HCT116 (cell line): ENCODE data around the gene ARIH2. TPM values are rescaled to one million over a fixed set of nuclear protein-coding genes. Genes with fewer than 3 reads are reported as not detected.
A peak's percentile ranks its signal among the peaks of the same experiment; 100 is the strongest.

Experiments used
- ATAC-seq: fragments of 200-7000 bp; cut with Tn5 transposase; 2 replicates; pipeline ENCODE4 v1.9.1; 2020; ENCODE audit warnings: mild to moderate bottlenecking, moderate library complexity
- BruUV-seq: library from RNA; stranded (reverse); fragments of 400-500 nt; replicated peaks from 2 replicates; lab custom pipeline; 2021; lab: Mats Ljungman, UMichigan
- CTCF ChIA-PET: fragments of 300-600 bp; sonication (Branson Sonifier 250); formaldehyde crosslinking; loops from one replicate; lab custom pipeline; 2021; ENCODE audit warnings: antibody characterized with exemption; lab: Charles Lee
- POLR2A ChIA-PET: fragments of 300-600, 350-600 bp; sonication (Branson Sonifier 250); formaldehyde crosslinking; loops from one replicate; lab custom pipeline; 2021; ENCODE audit warnings: antibody characterized with exemption; lab: Charles Lee
- RAD21 ChIA-PET, 2 experiments: fragments of 300-600 bp; sonication (Branson Sonifier 250); formaldehyde crosslinking; loops; one replicate each; lab custom pipeline; 2023; ENCODE audit warnings: low total read pairs in 2 of 2; ENCODE audit not compliant: uncharacterized antibody in 2 of 2, unreplicated experiment in 2 of 2, low non-redundant PET in 1 of 2; lab: Charles Lee
- DNase-seq: peaks from one replicate; pipeline ENCODE4 v3.0.0-alpha.2; 2010; ENCODE audit warnings: low read depth, low spot score
- H2AFZ ChIP-seq: fragments of 200-600 bp; shearing (Covaris generic), sonication (generic); 2 replicates; pipeline ENCODE4 v1.6.1; 2017; ENCODE audit warnings: low read depth, mixed run types, mixed read lengths, antibody characterized with exemption, low read length; ENCODE audit not compliant: poor library complexity, severe bottlenecking
- H3K27ac ChIP-seq: 2 replicates; pipeline ENCODE4 v1.5.1; 2012; ENCODE audit warnings: low read depth, low read length
- H3K27me3 ChIP-seq: fragments of 200-600 bp; sonication (generic); 2 replicates; pipeline ENCODE4 v1.6.1; 2016; ENCODE audit warnings: mixed run types, low read length, mixed read lengths; ENCODE audit not compliant: insufficient read depth
- H3K36me3 ChIP-seq, 2 experiments: fragments of 200-500 bp in 1 of 2; fragments of 200-600 bp in 1 of 2; sonication (Bioruptor generic) in 1 of 2; sonication (generic) in 1 of 2; 2 replicates each; pipeline versions ENCODE4 v1.5.1 to v1.6.1; 2014 to 2016; ENCODE audit warnings: low read length in 2 of 2, inconsistent platforms in 1 of 2, mixed read lengths in 1 of 2, mixed run types in 1 of 2; ENCODE audit not compliant: insufficient read depth in 2 of 2, control insufficient read depth in 1 of 2
- H3K4me1 ChIP-seq, 2 experiments: fragments of 200-600 bp in 1 of 2; sonication (generic) in 1 of 2; 2 replicates each; pipeline versions ENCODE4 v1.5.1 to v1.6.1; 2012 to 2017; ENCODE audit warnings: low read length in 2 of 2, inconsistent platforms in 1 of 2, mild to moderate bottlenecking in 1 of 2, mixed read lengths in 1 of 2, mixed run types in 1 of 2, moderate library complexity in 1 of 2; ENCODE audit not compliant: insufficient read depth in 2 of 2, control insufficient read depth in 1 of 2
- H3K4me2 ChIP-seq: fragments of 200-600 bp; sonication (generic); 2 replicates; pipeline ENCODE4 v1.6.1; 2017; ENCODE audit warnings: mixed run types, low read length, mixed read lengths
- H3K4me3 ChIP-seq, 2 experiments: fragments of 200-600 bp in 1 of 2; sonication (generic) in 1 of 2; replicated peaks in 1 of 2; 2 replicates each; pipeline ENCODE4 v1.5.1; 2011 to 2016; ENCODE audit warnings: low read length in 2 of 2, control low read depth in 1 of 2, low read depth in 1 of 2, mild to moderate bottlenecking in 1 of 2, mixed read lengths in 1 of 2, mixed run types in 1 of 2
- H3K79me2 ChIP-seq: fragments of 200-600 bp; sonication (generic); 2 replicates; pipeline ENCODE4 v1.6.1; 2017; ENCODE audit warnings: mild to moderate bottlenecking, mixed run types, low read length, moderate library complexity, mixed read lengths; ENCODE audit not compliant: insufficient read depth
- H3K9ac ChIP-seq: fragments of 200-600 bp; sonication (generic); 2 replicates; pipeline ENCODE4 v1.6.1; 2016; ENCODE audit warnings: low read length, mixed read lengths
- H3K9me2 ChIP-seq: fragments of 200-600 bp; sonication (generic), shearing (Covaris generic); 2 replicates; pipeline ENCODE4 v1.6.1; 2017; ENCODE audit warnings: mixed run types, mild to moderate bottlenecking, moderate library complexity; ENCODE audit not compliant: insufficient read depth
- H3K9me3 ChIP-seq, 2 experiments: fragments of 200-500 bp in 1 of 2; fragments of 200-600 bp in 1 of 2; sonication (Bioruptor generic) in 1 of 2; sonication (generic) in 1 of 2; 2 replicates each; pipeline ENCODE4 v1.6.1; 2014 to 2017; ENCODE audit warnings: low read length in 2 of 2, mixed read lengths in 2 of 2, inconsistent platforms in 1 of 2, low read depth in 1 of 2, mild to moderate bottlenecking in 1 of 2, mixed run types in 1 of 2, moderate library complexity in 1 of 2; ENCODE audit not compliant: control insufficient read depth in 1 of 2, insufficient read depth in 1 of 2
- H4K20me1 ChIP-seq: fragments of 200-600 bp; sonication (generic), shearing (Covaris generic); 2 replicates; pipeline ENCODE4 v1.6.1; 2017; ENCODE audit warnings: mixed run types, mild to moderate bottlenecking, moderate library complexity; ENCODE audit not compliant: insufficient read depth
- CEBPB ChIP-seq: IDR thresholded peaks from 2 replicates; pipeline ENCODE4 v1.6.1; 2012; ENCODE audit warnings: low read depth
- ELF1 ChIP-seq: IDR thresholded peaks from 2 replicates; pipeline ENCODE4 v1.6.1; 2012; ENCODE audit warnings: low read depth, borderline replicate concordance
- EZH2 ChIP-seq: fragments of 200-600 bp; sonication (generic); IDR thresholded peaks from 2 replicates; pipeline ENCODE4 v1.6.1; 2017; ENCODE audit warnings: antibody characterized with exemption, mixed run types
- FOSL1 ChIP-seq: IDR thresholded peaks from 2 replicates; pipeline ENCODE4 v1.6.1; 2012; ENCODE audit warnings: low read depth
- JUND ChIP-seq: IDR thresholded peaks from 2 replicates; pipeline ENCODE4 v1.6.1; 2012
- POLR2AphosphoS5 ChIP-seq: IDR thresholded peaks from 2 replicates; pipeline ENCODE4 v1.6.1; 2011; ENCODE audit warnings: mild to moderate bottlenecking, low read depth, low read length, moderate library complexity
- RAD21 ChIP-seq: IDR thresholded peaks from 2 replicates; pipeline ENCODE4 v1.6.1; 2012; ENCODE audit warnings: low read depth, mild to moderate bottlenecking
- TCF7L2 ChIP-seq: IDR thresholded peaks from 2 replicates; pipeline ENCODE4 v1.7.0; 2011; ENCODE audit warnings: borderline replicate concordance, inconsistent platforms; ENCODE audit not compliant: insufficient read depth, insufficient read length; ENCODE audit errors: extremely low read depth
- YY1 ChIP-seq: IDR thresholded peaks from 2 replicates; pipeline ENCODE4 v1.6.1; 2011; ENCODE audit warnings: low read length, low read depth, moderate library complexity, mild to moderate bottlenecking; ENCODE audit not compliant: insufficient replicate concordance; ENCODE audit errors: extremely low read depth
- ZFX ChIP-seq: fragments of 450-650 bp; IDR thresholded peaks from 2 replicates; pipeline ENCODE4 v1.6.1; 2017
- intact Hi-C: fragments of 100-400 bp; cut with micrococcal nuclease; formaldehyde crosslinking; loops from 2 replicates; pipeline ENCODE4 v1.10.0; 2022
- total RNA-seq: library from RNA; stranded (reverse); gene quantifications from one replicate; pipeline ENCODE4 v1.2.1, GENCODE V29; 2021; ENCODE audit not compliant: unreplicated experiment
- TF ChIP-seq, protein P1 (sequence below): IDR thresholded peaks from 2 replicates; pipeline ENCODE4 v1.6.1; 2012; ENCODE audit warnings: low read depth
- TF ChIP-seq, protein P2 (sequence below): IDR thresholded peaks from 2 replicates; pipeline ENCODE4 v1.6.1; 2012
- TF ChIP-seq, protein P3 (sequence below): IDR thresholded peaks from 2 replicates; pipeline ENCODE4 v1.6.1; 2011; ENCODE audit warnings: mild to moderate bottlenecking, low read length, moderate library complexity; ENCODE audit not compliant: insufficient replicate concordance; ENCODE audit errors: extremely low read depth

The ARIH2 gene
- total RNA-seq, 1 experiment from 2014 or later = 105 TPM

DNA sequence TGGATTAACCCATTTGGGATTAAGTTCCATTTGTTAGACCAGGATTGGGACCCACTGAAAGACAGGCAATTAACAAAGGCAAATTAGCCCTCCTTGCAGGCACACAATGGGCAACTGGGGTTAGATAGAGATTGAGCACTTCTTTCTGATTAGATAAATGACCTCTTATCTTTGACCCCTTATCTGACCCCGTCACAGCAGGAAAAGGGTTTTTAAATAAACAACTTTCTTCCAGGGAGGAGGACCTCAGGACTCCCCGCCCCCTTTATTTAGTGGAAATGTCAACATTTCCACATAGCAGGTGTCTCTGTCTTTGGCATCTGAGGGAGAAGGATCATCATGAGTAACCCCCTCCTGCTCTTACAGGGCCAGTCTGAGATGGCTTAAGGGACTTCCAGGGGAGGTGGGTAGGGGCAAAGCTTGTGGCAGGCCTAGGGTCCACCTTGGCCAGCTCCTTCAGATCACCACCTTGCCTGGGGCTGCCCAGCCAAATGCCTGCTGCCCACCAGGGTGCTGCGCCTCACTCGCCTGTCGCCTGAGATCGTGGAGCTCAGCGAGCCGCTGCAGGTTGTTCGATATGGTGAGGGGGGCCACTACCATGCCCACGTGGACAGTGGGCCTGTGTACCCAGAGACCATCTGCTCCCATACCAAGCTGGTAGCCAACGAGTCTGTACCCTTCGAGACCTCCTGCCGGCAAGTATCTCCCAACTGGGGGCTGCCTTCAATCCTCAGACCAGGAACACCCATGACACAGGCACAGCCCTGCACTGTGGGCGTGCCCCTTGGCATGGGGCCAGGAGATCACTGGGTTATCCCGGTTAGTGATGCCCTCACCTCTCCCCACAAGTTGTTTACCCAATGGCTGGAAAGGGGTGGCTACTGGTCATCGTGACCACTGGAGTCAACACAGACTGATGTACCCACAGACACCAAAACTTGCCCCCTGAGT is 86.0 kb downstream of the ARIH2 start:
- Histone ChIP-seq H3K27ac (no peak overlapping the region), H3K9ac (no peak overlapping the region), H3K36me3 (peaks cover 0 to 3% of the 10 kb centered on the region in 2 experiments; a peak in 1 of 4 replicates)
- RAD21 ChIA-PET = no interaction called here
- TF ChIP-seq, protein P1, sequence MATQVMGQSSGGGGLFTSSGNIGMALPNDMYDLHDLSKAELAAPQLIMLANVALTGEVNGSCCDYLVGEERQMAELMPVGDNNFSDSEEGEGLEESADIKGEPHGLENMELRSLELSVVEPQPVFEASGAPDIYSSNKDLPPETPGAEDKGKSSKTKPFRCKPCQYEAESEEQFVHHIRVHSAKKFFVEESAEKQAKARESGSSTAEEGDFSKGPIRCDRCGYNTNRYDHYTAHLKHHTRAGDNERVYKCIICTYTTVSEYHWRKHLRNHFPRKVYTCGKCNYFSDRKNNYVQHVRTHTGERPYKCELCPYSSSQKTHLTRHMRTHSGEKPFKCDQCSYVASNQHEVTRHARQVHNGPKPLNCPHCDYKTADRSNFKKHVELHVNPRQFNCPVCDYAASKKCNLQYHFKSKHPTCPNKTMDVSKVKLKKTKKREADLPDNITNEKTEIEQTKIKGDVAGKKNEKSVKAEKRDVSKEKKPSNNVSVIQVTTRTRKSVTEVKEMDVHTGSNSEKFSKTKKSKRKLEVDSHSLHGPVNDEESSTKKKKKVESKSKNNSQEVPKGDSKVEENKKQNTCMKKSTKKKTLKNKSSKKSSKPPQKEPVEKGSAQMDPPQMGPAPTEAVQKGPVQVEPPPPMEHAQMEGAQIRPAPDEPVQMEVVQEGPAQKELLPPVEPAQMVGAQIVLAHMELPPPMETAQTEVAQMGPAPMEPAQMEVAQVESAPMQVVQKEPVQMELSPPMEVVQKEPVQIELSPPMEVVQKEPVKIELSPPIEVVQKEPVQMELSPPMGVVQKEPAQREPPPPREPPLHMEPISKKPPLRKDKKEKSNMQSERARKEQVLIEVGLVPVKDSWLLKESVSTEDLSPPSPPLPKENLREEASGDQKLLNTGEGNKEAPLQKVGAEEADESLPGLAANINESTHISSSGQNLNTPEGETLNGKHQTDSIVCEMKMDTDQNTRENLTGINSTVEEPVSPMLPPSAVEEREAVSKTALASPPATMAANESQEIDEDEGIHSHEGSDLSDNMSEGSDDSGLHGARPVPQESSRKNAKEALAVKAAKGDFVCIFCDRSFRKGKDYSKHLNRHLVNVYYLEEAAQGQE = no peak
- TF ChIP-seq, all 23 proteins: peak for 0
- no peak for DNase-seq
- Histone ChIP-seq H3K9me3 (no peaks in the 10 kb centered on the region), H3K79me2 (peaks cover 24% of the 10 kb centered on the region), H3K4me1 (peaks cover 3 to 26% of the 10 kb centered on the region in 2 experiments; a peak in 3 of 4 replicates), H3K27me3 (no peaks in the 10 kb centered on the region), H3K9me2 (no peaks in the 10 kb centered on the region), H3K4me2 (no peak overlapping the region), H3K4me3 (no peak overlapping the region), H2AFZ (no peak overlapping the region), H4K20me1 (no peaks in the 10 kb centered on the region)
- POLR2A ChIA-PET = interaction anchor here (0.6 kb wide), 1 partner anchor 15 kb away, joined by 3 read pairs; no protein-coding TSS in a partner anchor
- ATAC-seq = no peak
- intact Hi-C loops = no loop called here
- BruUV-seq = no TSS peak
- CTCF ChIA-PET = no interaction called here

DNA sequence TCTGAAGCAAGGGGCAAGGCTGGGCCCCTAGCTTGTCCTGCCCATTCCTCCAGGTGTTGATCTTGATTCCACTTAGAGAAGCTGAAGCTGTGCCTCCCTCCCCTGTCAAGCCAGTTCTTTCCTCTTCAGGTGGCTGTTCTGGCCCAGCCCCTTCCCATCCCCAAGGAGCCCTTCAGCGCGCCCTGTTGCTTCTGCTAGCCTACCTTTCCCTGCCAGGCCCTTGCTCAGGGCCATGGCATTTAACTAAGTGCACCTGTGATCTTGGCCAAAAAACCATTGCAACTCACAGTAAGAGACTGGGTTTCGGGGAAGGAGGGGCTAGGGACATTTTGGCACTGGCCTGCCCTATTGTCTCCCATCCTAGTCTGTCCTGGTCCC is 86.7 kb downstream of the ARIH2 start:
- Histone ChIP-seq H3K79me2 (peaks cover 30% of the 10 kb centered on the region), H3K4me3 (no peak overlapping the region), H3K36me3 (peaks cover 0 to 3% of the 10 kb centered on the region in 2 experiments; a peak in 1 of 4 replicates), H2AFZ (no peak overlapping the region), H3K27ac (peak overlapping the region; percentile 13; the same call in 1 of the 2 replicates), H4K20me1 (no peaks in the 10 kb centered on the region), H3K9me3 (no peaks in the 10 kb centered on the region), H3K27me3 (no peaks in the 10 kb centered on the region), H3K4me2 (no peak overlapping the region), H3K4me1 (peaks cover 3 to 26% of the 10 kb centered on the region in 2 experiments; a peak in 3 of 4 replicates), H3K9ac (no peak overlapping the region), H3K9me2 (no peaks in the 10 kb centered on the region)
- ATAC-seq (no peak), DNase-seq (no peak)
- ChIA-PET POLR2A (no interaction called here), RAD21 (no interaction called here), CTCF (no interaction called here)
- intact Hi-C loops = no loop called here
- no TSS peak for BruUV-seq
- TF ChIP-seq TCF7L2 = no peak
- no peak for TF ChIP-seq RAD21
- no peak for TF ChIP-seq ELF1
- TF ChIP-seq, protein P2, sequence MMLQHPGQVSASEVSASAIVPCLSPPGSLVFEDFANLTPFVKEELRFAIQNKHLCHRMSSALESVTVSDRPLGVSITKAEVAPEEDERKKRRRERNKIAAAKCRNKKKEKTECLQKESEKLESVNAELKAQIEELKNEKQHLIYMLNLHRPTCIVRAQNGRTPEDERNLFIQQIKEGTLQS = no peak
- no peak for TF ChIP-seq YY1
- TF ChIP-seq POLR2AphosphoS5 = no peak
- no peak for TF ChIP-seq JUND
- TF ChIP-seq, protein P3, sequence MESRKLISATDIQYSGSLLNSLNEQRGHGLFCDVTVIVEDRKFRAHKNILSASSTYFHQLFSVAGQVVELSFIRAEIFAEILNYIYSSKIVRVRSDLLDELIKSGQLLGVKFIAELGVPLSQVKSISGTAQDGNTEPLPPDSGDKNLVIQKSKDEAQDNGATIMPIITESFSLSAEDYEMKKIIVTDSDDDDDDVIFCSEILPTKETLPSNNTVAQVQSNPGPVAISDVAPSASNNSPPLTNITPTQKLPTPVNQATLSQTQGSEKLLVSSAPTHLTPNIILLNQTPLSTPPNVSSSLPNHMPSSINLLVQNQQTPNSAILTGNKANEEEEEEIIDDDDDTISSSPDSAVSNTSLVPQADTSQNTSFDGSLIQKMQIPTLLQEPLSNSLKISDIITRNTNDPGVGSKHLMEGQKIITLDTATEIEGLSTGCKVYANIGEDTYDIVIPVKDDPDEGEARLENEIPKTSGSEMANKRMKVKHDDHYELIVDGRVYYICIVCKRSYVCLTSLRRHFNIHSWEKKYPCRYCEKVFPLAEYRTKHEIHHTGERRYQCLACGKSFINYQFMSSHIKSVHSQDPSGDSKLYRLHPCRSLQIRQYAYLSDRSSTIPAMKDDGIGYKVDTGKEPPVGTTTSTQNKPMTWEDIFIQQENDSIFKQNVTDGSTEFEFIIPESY = no peak
- TF ChIP-seq FOSL1 = no peak
- no peak for TF ChIP-seq CEBPB
- TF ChIP-seq EZH2 = no peak
- no peak for TF ChIP-seq ZFX
